Body of pancreas (tissue), 4 donors: ENCODE measurements around the gene MCMBP.

Experiments used
- CTCF ChIP-seq, 7 experiments: fragments of 450-650 bp in 4 of 7; fragments of 200-600 bp in 3 of 7; sonication (generic) in 3 of 7; IDR thresholded peaks; one replicate each; pipeline ENCODE4 v1.5.1; 2016 to 2019; ENCODE audit warnings: antibody characterized with exemption in 7 of 7
- POLR2A ChIP-seq, 3 donors: fragments of 450-650 bp; IDR thresholded peaks; one replicate each; pipeline ENCODE4 v1.6.1; 2016; ENCODE audit warnings: antibody characterized with exemption in 3 of 3, mild to moderate bottlenecking in 2 of 3

DNA sequence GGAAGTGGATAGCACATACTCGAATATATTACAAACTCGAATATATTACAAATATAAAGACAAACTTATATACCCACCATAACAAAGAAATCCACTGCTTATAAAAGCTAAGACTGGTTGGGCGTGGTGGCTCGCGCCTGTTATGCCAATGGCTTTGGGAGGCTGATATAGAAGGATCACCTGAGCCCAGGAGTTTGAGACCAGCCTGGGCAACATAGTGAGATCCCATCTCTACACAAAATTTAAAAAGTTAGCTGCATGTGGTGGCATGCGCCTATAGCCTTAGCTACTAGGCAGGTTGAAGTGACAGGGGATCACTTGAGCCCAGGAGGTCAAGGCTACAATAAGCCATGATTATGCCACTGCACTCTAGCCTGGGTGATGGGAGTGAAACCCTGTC lies 20.4 kb downstream of the MCMBP start:
- TF ChIP-seq CTCF (IDR thresholded peaks at IDR 0.05) (no peak), POLR2A (IDR thresholded peaks at IDR 0.05) (no peak)
